ENCODE results near the gene WDR18. TPM values are rescaled to one million over a fixed set of nuclear protein-coding genes. Genes with fewer than 3 reads are reported as not detected.

The WDR18 gene
- total and polyA plus RNA-seq, 2 donors (not counting 1 experiment from before 2014, with no cell fraction given), result 10.0 to 42.3 TPM

DNA sequence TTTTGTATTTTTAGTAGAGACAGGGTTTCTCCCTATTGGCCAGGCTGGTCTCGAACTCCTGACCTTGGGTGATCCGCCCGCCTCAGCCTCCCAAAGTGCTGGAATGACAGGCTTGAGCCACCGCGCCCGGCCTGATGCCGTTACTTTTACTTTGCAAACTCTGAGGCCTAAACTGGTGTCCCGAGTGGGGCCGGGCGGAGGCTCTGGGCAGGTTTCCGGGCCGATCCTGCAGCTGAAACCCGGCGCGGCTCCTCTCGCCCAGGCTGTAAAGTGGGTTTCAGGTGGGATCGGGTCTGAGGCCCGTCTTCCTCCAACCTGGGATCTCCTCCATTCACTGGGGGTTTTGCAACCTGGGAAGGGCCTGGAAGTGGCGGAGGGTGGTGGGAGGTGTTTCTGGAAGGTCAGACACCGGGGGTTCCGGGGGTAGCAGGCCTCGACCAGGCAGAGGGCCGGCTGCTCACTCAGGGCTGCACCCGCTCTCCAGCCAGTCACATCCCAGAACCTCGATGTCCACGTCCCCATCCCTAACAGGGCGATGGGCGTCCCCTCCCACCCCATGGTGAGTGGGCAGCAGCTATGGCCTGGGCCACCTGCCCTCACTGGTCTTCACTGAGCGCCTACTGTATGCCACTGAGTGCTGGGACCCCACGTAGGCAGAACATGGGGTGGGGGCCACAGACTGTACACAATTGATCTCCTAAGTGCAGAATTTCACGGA, 21.3 kb upstream of the WDR18 start:
- no peak overlapping the region for H3K9ac ChIP-seq (ENCODE audit: insufficient read depth, low read length)
- H2AFZ ChIP-seq (ENCODE audit: low read length), result no peak overlapping the region
- H3K4me3 ChIP-seq (replicated peaks in 1 of 4; ENCODE audit: control extremely low read depth in 1 of 4, insufficient read depth in 1 of 4, low read depth in 3 of 4, low read length in 4 of 4), result no peak overlapping the region
- H3K27me3 ChIP-seq (ENCODE audit: control insufficient read depth, insufficient read depth, low read length), result no peaks in the 10 kb centered on the region
- no peaks in the 10 kb centered on the region for H4K20me1 ChIP-seq (ENCODE audit: control insufficient read depth, extremely low read depth, insufficient read depth, low read length)
- H3K4me2 ChIP-seq (ENCODE audit: extremely low read depth, insufficient read depth, low read length), result no peak overlapping the region
- peaks cover 20% of the 10 kb centered on the region for H3K36me3 ChIP-seq (ENCODE audit: control insufficient read depth, insufficient read depth, low read length)
- no peak overlapping the region for H3K27ac ChIP-seq (ENCODE audit: insufficient read depth, low read length)
- H3K9me3 ChIP-seq (ENCODE audit: control insufficient read depth, insufficient read depth, low read depth, low read length), result no peaks in the 10 kb centered on the region
- no peak for DNase-seq (ENCODE audit: low read depth in 2 of 2)
- H3K4me1 ChIP-seq (ENCODE audit: control insufficient read depth, extremely low read depth, insufficient read depth, low read length), result peaks cover 5% of the 10 kb centered on the region
- no peak for TF ChIP-seq EZH2 (IDR thresholded peaks at IDR 0.05; ENCODE audit: low read length, missing control alignments)
- TF ChIP-seq, protein P1, sequence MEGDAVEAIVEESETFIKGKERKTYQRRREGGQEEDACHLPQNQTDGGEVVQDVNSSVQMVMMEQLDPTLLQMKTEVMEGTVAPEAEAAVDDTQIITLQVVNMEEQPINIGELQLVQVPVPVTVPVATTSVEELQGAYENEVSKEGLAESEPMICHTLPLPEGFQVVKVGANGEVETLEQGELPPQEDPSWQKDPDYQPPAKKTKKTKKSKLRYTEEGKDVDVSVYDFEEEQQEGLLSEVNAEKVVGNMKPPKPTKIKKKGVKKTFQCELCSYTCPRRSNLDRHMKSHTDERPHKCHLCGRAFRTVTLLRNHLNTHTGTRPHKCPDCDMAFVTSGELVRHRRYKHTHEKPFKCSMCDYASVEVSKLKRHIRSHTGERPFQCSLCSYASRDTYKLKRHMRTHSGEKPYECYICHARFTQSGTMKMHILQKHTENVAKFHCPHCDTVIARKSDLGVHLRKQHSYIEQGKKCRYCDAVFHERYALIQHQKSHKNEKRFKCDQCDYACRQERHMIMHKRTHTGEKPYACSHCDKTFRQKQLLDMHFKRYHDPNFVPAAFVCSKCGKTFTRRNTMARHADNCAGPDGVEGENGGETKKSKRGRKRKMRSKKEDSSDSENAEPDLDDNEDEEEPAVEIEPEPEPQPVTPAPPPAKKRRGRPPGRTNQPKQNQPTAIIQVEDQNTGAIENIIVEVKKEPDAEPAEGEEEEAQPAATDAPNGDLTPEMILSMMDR (conservative IDR thresholded peaks at IDR 0.05 in 1 of 2, IDR thresholded peaks at IDR 0.05 in 1 of 2; ENCODE audit: low read depth in 1 of 2, low read length in 2 of 2), result no peak
- no peaks in the 10 kb centered on the region for H3K79me2 ChIP-seq (ENCODE audit: control insufficient read depth, insufficient read depth, low read length)

DNA sequence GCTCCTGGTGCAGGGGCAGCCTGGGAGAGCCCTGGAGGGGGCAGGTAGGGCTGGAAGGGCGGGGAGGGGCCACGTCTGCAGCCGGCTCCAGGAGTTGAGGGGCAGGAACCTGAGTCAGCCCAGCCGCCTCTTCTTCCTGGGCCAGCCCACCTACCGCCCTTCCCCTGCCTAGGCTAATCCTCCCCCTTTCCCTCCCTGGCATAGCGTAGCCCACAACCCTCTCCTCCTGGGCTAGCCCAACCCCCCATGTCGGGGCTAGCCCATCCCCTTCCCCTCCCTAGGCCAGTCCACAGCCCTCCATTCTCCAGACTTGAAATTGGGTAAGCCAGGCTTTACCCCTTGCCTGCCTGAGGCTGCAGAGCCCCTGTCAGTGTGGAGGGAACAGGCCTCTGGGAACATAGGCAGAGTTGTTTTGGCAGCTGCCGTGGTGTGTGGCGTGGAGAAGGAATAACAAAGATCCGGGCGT, 20.6 kb upstream of the WDR18 start:
- Histone ChIP-seq H3K79me2 (ENCODE audit: control insufficient read depth, insufficient read depth, low read length) (no peaks in the 10 kb centered on the region), H3K9me3 (ENCODE audit: control insufficient read depth, insufficient read depth, low read depth, low read length) (no peaks in the 10 kb centered on the region), H3K27ac (ENCODE audit: insufficient read depth, low read length) (no peak overlapping the region), H3K4me1 (ENCODE audit: control insufficient read depth, extremely low read depth, insufficient read depth, low read length) (peaks cover 5% of the 10 kb centered on the region), H2AFZ (ENCODE audit: low read length) (no peak overlapping the region), H3K27me3 (ENCODE audit: control insufficient read depth, insufficient read depth, low read length) (no peaks in the 10 kb centered on the region), H3K4me2 (ENCODE audit: extremely low read depth, insufficient read depth, low read length) (no peak overlapping the region), H3K4me3 (replicated peaks in 1 of 4; ENCODE audit: control extremely low read depth in 1 of 4, insufficient read depth in 1 of 4, low read depth in 3 of 4, low read length in 4 of 4) (no peak overlapping the region), H3K36me3 (ENCODE audit: control insufficient read depth, insufficient read depth, low read length) (peaks cover 23% of the 10 kb centered on the region), H4K20me1 (ENCODE audit: control insufficient read depth, extremely low read depth, insufficient read depth, low read length) (no peaks in the 10 kb centered on the region), H3K9ac (ENCODE audit: insufficient read depth, low read length) (no peak overlapping the region)
- no peak for DNase-seq (ENCODE audit: low read depth in 2 of 2)
- TF ChIP-seq, protein P1 (conservative IDR thresholded peaks at IDR 0.05 in 1 of 2, IDR thresholded peaks at IDR 0.05 in 1 of 2; ENCODE audit: low read depth in 1 of 2, low read length in 2 of 2), result no peak
- TF ChIP-seq EZH2 (IDR thresholded peaks at IDR 0.05; ENCODE audit: low read length, missing control alignments), result no peak

DNA sequence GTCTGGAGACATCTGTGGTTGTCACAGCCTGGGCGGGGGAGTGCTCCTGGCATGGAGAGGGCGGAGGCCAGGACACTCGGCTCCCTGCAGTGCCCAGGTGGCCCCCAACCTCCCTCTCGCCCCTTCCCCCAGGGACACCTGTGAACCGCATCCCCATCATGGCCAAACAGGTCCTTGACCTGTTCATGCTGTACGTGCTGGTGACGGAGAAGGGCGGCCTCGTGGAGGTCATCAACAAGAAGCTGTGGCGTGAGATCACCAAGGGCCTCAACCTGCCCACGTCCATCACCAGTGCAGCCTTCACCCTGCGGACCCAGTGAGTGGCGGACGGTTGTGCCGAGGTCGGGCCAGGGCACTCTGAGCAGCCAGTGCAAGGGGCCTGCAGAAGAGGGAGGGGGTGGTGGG, 20.0 kb upstream of the WDR18 start:
- no peak overlapping the region for H3K27ac ChIP-seq (ENCODE audit: insufficient read depth, low read length)
- TF ChIP-seq EZH2 (IDR thresholded peaks at IDR 0.05; ENCODE audit: low read length, missing control alignments), result no peak
- TF ChIP-seq, protein P1 (conservative IDR thresholded peaks at IDR 0.05 in 1 of 2, IDR thresholded peaks at IDR 0.05 in 1 of 2; ENCODE audit: low read depth in 1 of 2, low read length in 2 of 2), result no peak
- H3K9ac ChIP-seq (ENCODE audit: insufficient read depth, low read length), result no peak overlapping the region
- H3K4me3 ChIP-seq (replicated peaks in 1 of 4; ENCODE audit: control extremely low read depth in 1 of 4, insufficient read depth in 1 of 4, low read depth in 3 of 4, low read length in 4 of 4), result no peak overlapping the region
- H3K4me1 ChIP-seq (ENCODE audit: control insufficient read depth, extremely low read depth, insufficient read depth, low read length), result peaks cover 5% of the 10 kb centered on the region
- peaks cover 25% of the 10 kb centered on the region for H3K36me3 ChIP-seq (ENCODE audit: control insufficient read depth, insufficient read depth, low read length)
- H4K20me1 ChIP-seq (ENCODE audit: control insufficient read depth, extremely low read depth, insufficient read depth, low read length), result no peaks in the 10 kb centered on the region
- H3K4me2 ChIP-seq (ENCODE audit: extremely low read depth, insufficient read depth, low read length), result no peak overlapping the region
- DNase-seq (ENCODE audit: low read depth in 2 of 2), result no peak
- H3K79me2 ChIP-seq (ENCODE audit: control insufficient read depth, insufficient read depth, low read length), result no peaks in the 10 kb centered on the region
- H2AFZ ChIP-seq (ENCODE audit: low read length), result no peak overlapping the region
- H3K27me3 ChIP-seq (ENCODE audit: control insufficient read depth, insufficient read depth, low read length), result no peaks in the 10 kb centered on the region
- no peaks in the 10 kb centered on the region for H3K9me3 ChIP-seq (ENCODE audit: control insufficient read depth, insufficient read depth, low read depth, low read length)

Measured in fibroblast of lung (primary cell).